MM.1S (cell line): ENCODE measurements around the gene CHSY1.

Source experiments
- DNase-seq: peaks from one replicate; pipeline ENCODE4 v3.0.0-alpha.2; 2015
- H2AFZ ChIP-seq: fragments of 300-600 bp; sonication (generic); 2 replicates; pipeline ENCODE4 v1.6.0; 2016; ENCODE audit warnings: antibody characterized with exemption, low read length
- H3F3A ChIP-seq: fragments of 300-600 bp; sonication (generic); 2 replicates; pipeline ENCODE4 v1.6.1; 2016; ENCODE audit warnings: mild to moderate bottlenecking, antibody characterized with exemption, low read length, moderate library complexity, mixed read lengths; ENCODE audit not compliant: insufficient read depth
- H3K27ac ChIP-seq: fragments of 300-600 bp; sonication (generic); 2 replicates; pipeline ENCODE4 v1.5.1; 2016; ENCODE audit warnings: mild to moderate bottlenecking, low read length
- H3K27me3 ChIP-seq: fragments of 300-600 bp; sonication (generic); replicated peaks from 2 replicates; pipeline ENCODE4 v1.6.0; 2016; ENCODE audit warnings: low read length; ENCODE audit not compliant: insufficient read depth
- H3K36me3 ChIP-seq: fragments of 300-600 bp; sonication (generic); replicated peaks from 2 replicates; pipeline ENCODE4 v1.6.1; 2016; ENCODE audit warnings: mild to moderate bottlenecking, low read length, mixed read lengths; ENCODE audit not compliant: insufficient read depth
- H3K4me1 ChIP-seq: fragments of 300-600 bp; sonication (generic); 2 replicates; pipeline ENCODE4 v1.6.1; 2016; ENCODE audit warnings: low read length, mixed read lengths
- H3K4me2 ChIP-seq: fragments of 300-600 bp; sonication (generic); 2 replicates; pipeline ENCODE4 v1.6.0; 2016; ENCODE audit warnings: low read depth, low read length
- H3K4me3 ChIP-seq: fragments of 300-600 bp; sonication (generic); 2 replicates; pipeline ENCODE4 v1.5.1; 2016; ENCODE audit warnings: low read length, mixed read lengths
- H3K79me2 ChIP-seq: fragments of 300-600 bp; sonication (generic); 2 replicates; pipeline ENCODE4 v1.6.1; 2016; ENCODE audit warnings: mixed run types, low read length, mixed read lengths
- H3K9ac ChIP-seq: fragments of 300-600 bp; sonication (generic); 2 replicates; pipeline ENCODE4 v1.6.1; 2016; ENCODE audit warnings: low read length, mixed read lengths
- H3K9me2 ChIP-seq: fragments of 300-600 bp; sonication (generic); replicated peaks from 2 replicates; pipeline ENCODE4 v1.6.1; 2016; ENCODE audit warnings: mild to moderate bottlenecking, low read length, mixed read lengths; ENCODE audit not compliant: insufficient read depth
- H3K9me3 ChIP-seq: fragments of 300-600 bp; sonication (generic); replicated peaks from 2 replicates; pipeline ENCODE4 v1.6.1; 2016; ENCODE audit warnings: mild to moderate bottlenecking, low read length, mixed read lengths; ENCODE audit not compliant: insufficient read depth
- H4K20me1 ChIP-seq: fragments of 300-600 bp; sonication (generic); 2 replicates; pipeline ENCODE4 v1.6.1; 2016; ENCODE audit warnings: mild to moderate bottlenecking, low read length, moderate library complexity, mixed read lengths; ENCODE audit not compliant: insufficient read depth
- EZH2 ChIP-seq: fragments of 300-600 bp; sonication (generic); optimal IDR thresholded peaks from 2 replicates; pipeline ENCODE3; 2017; ENCODE audit warnings: low read depth, mild to moderate bottlenecking, antibody characterized with exemption, low read length, mixed read lengths
- EZH2phosphoT487 ChIP-seq: fragments of 300-600 bp; sonication (generic); IDR thresholded peaks from 2 replicates; pipeline ENCODE4 v1.6.1; 2018; ENCODE audit warnings: antibody characterized with exemption, low read length
- TF ChIP-seq, protein P1 (sequence below): fragments of 300-600 bp; sonication (generic); IDR thresholded peaks from 2 replicates; pipeline ENCODE4 v1.5.1; 2016; ENCODE audit warnings: antibody characterized with exemption, low read length, mixed read lengths

The CHSY1 gene

DNA sequence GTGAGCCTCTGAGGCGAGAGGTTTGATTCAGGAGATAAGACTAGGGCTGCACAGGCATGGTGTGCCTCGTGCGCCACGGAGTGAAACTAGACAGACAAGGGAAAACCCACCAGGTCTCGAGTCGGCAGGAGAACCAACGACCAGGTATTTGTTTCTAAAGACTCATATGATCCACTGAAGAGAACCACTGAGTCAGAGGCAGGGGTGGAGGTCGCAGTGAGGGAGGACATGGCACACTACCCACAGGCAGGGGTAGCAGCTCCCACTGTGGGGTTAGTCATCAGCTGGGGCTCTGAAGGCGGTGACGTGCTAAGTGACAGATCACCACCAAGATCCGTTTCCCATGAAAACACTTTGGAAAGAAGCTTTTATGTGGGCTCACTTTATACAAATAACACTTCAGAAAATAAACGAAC is 45.7 kb downstream of the CHSY1 start:
- TF ChIP-seq EZH2 (no peak), EZH2phosphoT487 (no peak)
- TF ChIP-seq, protein P1, sequence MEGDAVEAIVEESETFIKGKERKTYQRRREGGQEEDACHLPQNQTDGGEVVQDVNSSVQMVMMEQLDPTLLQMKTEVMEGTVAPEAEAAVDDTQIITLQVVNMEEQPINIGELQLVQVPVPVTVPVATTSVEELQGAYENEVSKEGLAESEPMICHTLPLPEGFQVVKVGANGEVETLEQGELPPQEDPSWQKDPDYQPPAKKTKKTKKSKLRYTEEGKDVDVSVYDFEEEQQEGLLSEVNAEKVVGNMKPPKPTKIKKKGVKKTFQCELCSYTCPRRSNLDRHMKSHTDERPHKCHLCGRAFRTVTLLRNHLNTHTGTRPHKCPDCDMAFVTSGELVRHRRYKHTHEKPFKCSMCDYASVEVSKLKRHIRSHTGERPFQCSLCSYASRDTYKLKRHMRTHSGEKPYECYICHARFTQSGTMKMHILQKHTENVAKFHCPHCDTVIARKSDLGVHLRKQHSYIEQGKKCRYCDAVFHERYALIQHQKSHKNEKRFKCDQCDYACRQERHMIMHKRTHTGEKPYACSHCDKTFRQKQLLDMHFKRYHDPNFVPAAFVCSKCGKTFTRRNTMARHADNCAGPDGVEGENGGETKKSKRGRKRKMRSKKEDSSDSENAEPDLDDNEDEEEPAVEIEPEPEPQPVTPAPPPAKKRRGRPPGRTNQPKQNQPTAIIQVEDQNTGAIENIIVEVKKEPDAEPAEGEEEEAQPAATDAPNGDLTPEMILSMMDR = no peak
- no peaks in the 10 kb centered on the region for H3K27me3 ChIP-seq

DNA sequence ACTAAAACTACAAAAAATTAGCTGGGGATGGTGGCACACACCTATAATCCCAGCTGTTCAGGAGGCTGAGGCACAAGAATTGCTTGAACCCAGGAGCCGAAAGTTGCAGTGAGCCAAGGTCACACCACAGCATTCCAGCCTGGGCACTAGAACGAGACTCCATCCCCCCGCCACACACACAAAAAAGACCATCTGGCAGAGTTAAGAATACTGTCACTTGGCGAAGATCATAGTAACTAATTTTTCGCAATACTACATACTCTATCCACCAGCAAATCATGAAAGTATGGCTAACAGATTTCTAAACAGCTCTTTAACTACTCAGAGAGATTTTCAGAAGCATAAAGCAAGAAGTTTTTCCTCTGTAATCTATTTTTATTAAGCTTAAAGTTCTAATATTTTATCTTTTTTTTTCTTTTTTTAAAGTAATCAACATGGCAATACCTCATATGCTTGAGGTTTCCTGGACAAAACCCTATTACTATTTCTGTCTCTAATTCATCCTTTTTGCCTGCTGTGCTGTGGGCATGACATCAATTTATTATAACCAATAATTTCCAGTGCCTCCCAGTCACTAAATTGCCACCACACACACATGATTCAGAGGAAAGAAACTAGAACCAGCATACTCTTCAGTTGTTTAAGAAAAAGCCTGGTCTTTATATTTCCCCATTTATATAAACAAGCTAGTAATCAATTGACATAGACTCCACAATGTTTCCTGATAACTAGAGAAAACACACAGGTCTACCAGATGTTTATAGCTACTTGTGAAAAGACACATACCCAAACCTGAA is 46.9 kb downstream of the CHSY1 start:
- TF ChIP-seq EZH2 (no peak), EZH2phosphoT487 (no peak)
- TF ChIP-seq, protein P1 = no peak
- no peaks in the 10 kb centered on the region for H4K20me1 ChIP-seq
- peaks cover 92% of the 10 kb centered on the region for H3K79me2 ChIP-seq
- no peaks in the 10 kb centered on the region for H3K9me3 ChIP-seq
- H3K27me3 ChIP-seq = no peaks in the 10 kb centered on the region
- no peak overlapping the region for H3K9ac ChIP-seq
- no peaks in the 10 kb centered on the region for H3K9me2 ChIP-seq
- DNase-seq = no peak
- H3F3A ChIP-seq = peaks cover 42% of the 10 kb centered on the region
- H3K27ac ChIP-seq = peak overlapping the region; percentile 24; the same call in 1 of the 2 replicates
- no peak overlapping the region for H2AFZ ChIP-seq
- peaks cover 67% of the 10 kb centered on the region for H3K4me1 ChIP-seq
- peaks cover 8% of the 10 kb centered on the region; the same call in 1 of the 2 replicates for H3K36me3 ChIP-seq
- H3K4me2 ChIP-seq = no peak overlapping the region; the same call in 1 of the 2 replicates
- no peak overlapping the region for H3K4me3 ChIP-seq

More for the DNA sequence above, 45.7 kb downstream of the CHSY1 start:
- Histone ChIP-seq H4K20me1 (no peaks in the 10 kb centered on the region), H3F3A (peaks cover 40% of the 10 kb centered on the region), H3K4me2 (no peak overlapping the region), H3K9me3 (no peaks in the 10 kb centered on the region), H3K79me2 (peaks cover 97% of the 10 kb centered on the region), H3K36me3 (peaks cover 8% of the 10 kb centered on the region; the same call in 1 of the 2 replicates), H3K4me3 (no peak overlapping the region), H3K9me2 (no peaks in the 10 kb centered on the region), H3K27ac (no peak overlapping the region), H3K4me1 (peaks cover 67% of the 10 kb centered on the region), H3K9ac (no peak overlapping the region), H2AFZ (no peak overlapping the region)
- DNase-seq = no peak

DNA sequence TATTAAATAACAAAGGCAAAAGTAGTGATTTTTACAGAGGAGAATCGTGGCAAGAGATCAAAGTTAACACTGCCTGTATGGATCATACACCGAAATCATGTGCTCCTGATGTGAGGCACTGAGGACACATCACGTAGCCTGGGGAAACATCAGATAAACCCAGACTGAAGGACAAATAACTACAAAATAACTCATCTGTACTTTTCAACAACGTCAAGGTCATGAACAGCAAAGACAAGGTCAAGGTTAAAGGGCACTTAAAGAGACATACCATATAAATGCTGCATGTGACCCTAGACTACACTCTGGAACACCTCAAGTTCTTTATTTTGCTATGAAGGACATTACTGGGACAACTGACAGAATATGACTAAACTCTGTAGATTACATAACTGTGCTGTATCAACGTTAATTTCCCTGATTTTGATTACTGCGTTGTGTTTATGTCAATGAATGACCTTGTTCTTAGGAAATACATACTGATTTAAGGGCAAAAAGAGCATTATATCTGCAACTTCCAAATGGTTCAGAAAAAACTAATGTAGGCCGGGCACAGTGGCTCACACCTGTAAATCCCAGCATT is 48.1 kb downstream of the CHSY1 start:
- H2AFZ ChIP-seq = no peak overlapping the region
- peaks cover 60% of the 10 kb centered on the region for H3K4me1 ChIP-seq
- no peaks in the 10 kb centered on the region for H4K20me1 ChIP-seq
- H3K9me2 ChIP-seq = no peaks in the 10 kb centered on the region
- no peak for DNase-seq
- peak overlapping the region; percentile 52 for H3K4me2 ChIP-seq
- TF ChIP-seq EZH2 (no peak), EZH2phosphoT487 (no peak)
- TF ChIP-seq, protein P1 = no peak
- H3K79me2 ChIP-seq = peaks cover 83% of the 10 kb centered on the region
- peak overlapping the region; percentile 38; the same call in 1 of the 2 replicates for H3K9ac ChIP-seq
- 0 out of 2 replicates have a peak, but pooled peaks cover 8% of the 10 kb centered on the region for H3K36me3 ChIP-seq
- peak overlapping the region; percentile 63; the same call in 1 of the 2 replicates for H3K27ac ChIP-seq
- peaks cover 45% of the 10 kb centered on the region for H3F3A ChIP-seq
- no peaks in the 10 kb centered on the region for H3K27me3 ChIP-seq
- no peak overlapping the region for H3K4me3 ChIP-seq
- H3K9me3 ChIP-seq = no peaks in the 10 kb centered on the region
